Cardiac muscle cell (in vitro differentiated cells and primary cell): ENCODE results near the gene KRR1. TPM values are rescaled to one million over a fixed set of nuclear protein-coding genes. Genes with fewer than 3 reads are reported as not detected.
"Not testable (repeated sequence)": the region's sequence is repeated elsewhere in the genome, so short reads cannot be mapped to it uniquely, and the experiment has no call there.

Experiments
- DNase-seq, 2 donors: peaks; one replicate each; pipeline versions ENCODE4 v3.0.0 to v3.0.0-alpha.2; 2010 to 2017; ENCODE audit warnings: low read depth in 1 of 2, low spot score in 1 of 2
- H3K27ac ChIP-seq: fragments of 200-600 bp; sonication (generic); 2 replicates; pipeline ENCODE4 v1.5.1; 2016
- H3K27me3 ChIP-seq: fragments of 200-600 bp; sonication (generic); 2 replicates; pipeline ENCODE4 v1.6.0; 2016; ENCODE audit warnings: control low read depth
- H3K36me3 ChIP-seq: fragments of 200-600 bp; sonication (generic); 2 replicates; pipeline ENCODE4 v1.5.1; 2016; ENCODE audit warnings: control low read depth
- H3K4me1 ChIP-seq: fragments of 200-600 bp; sonication (generic); 2 replicates; pipeline ENCODE4 v1.8.1; 2017; ENCODE audit warnings: low read depth, mild to moderate bottlenecking, mixed run types
- H3K4me3 ChIP-seq: fragments of 200-600 bp; sonication (generic); 2 replicates; pipeline ENCODE4 v1.5.1; 2016; ENCODE audit warnings: mild to moderate bottlenecking
- H3K9me3 ChIP-seq: fragments of 200-600 bp; sonication (generic); 2 replicates; pipeline ENCODE4 v1.5.1; 2017; ENCODE audit warnings: low read depth, mild to moderate bottlenecking, control low read depth
- CTCF ChIP-seq: IDR thresholded peaks from 2 replicates; pipeline ENCODE4 v1.5.1; 2012; ENCODE audit warnings: low read depth, mild to moderate bottlenecking, low read length
- polyA plus RNA-seq: library from polyadenylated mRNA; unstranded; fragments of >200 nt; fragmentation: Nextera tagmentation; extraction: Ambion mirVana; gene quantifications from 2 replicates; pipeline ENCODE4 v1.2.1, GENCODE V29; 2016
- total RNA-seq: library from RNA; depleted of rRNA; stranded (reverse); fragments of >200 nt; gene quantifications from 2 replicates; pipeline ENCODE4 v1.2.3, GENCODE V29; 2016

Gene KRR1
- total and polyA plus RNA-seq, 2 experiments from 2014 or later, result 29.9 to 32.4 TPM

GRCh38 chr12:75489613-75490210 lies 21.7 kb downstream of the KRR1 start:
- peak in 1 of 2 donors; percentile 21 for DNase-seq
- no peaks in the 10 kb centered on the region for H3K36me3 ChIP-seq
- no peaks in the 10 kb centered on the region for H3K27me3 ChIP-seq
- peak overlapping the region; percentile 30 for H3K27ac ChIP-seq
- no peaks in the 10 kb centered on the region for H3K4me1 ChIP-seq
- H3K9me3 ChIP-seq, result no peaks in the 10 kb centered on the region
- TF ChIP-seq CTCF, result no peak
- H3K4me3 ChIP-seq, result no peak overlapping the region

- Histone ChIP-seq H3K4me3 (no peak overlapping the region), H3K27me3 (no peaks in the 10 kb centered on the region), H3K27ac (no peak overlapping the region), H3K36me3 (no peaks in the 10 kb centered on the region), H3K9me3 (no peaks in the 10 kb centered on the region), H3K4me1 (no peaks in the 10 kb centered on the region)
- DNase-seq, result no peak
- TF ChIP-seq CTCF, result no peak
Observed at GRCh38 chr12:75489187-75489586, 22.2 kb downstream of the KRR1 start.

GRCh38 chr12:75488553-75488952 lies 22.9 kb downstream of the KRR1 start:
- Histone ChIP-seq H3K27ac (no peak overlapping the region), H3K4me1 (no peaks in the 10 kb centered on the region), H3K4me3 (no peak overlapping the region), H3K27me3 (no peaks in the 10 kb centered on the region), H3K9me3 (no peaks in the 10 kb centered on the region), H3K36me3 (no peaks in the 10 kb centered on the region)
- TF ChIP-seq CTCF, result peak; percentile 61
- peak; percentile 17 to 70 for DNase-seq

- no peak overlapping the region for H3K4me3 ChIP-seq
- TF ChIP-seq CTCF, result no peak
- DNase-seq, result no peak
- no peaks in the 10 kb centered on the region for H3K4me1 ChIP-seq
- H3K27ac ChIP-seq, result no peak overlapping the region
- H3K36me3 ChIP-seq, result no peaks in the 10 kb centered on the region
- H3K9me3 ChIP-seq, result no peaks in the 10 kb centered on the region
- H3K27me3 ChIP-seq, result no peaks in the 10 kb centered on the region
Observed at GRCh38 chr12:75487308-75487707, 24.1 kb downstream of the KRR1 start.

GRCh38 chr12:75484450-75484849 lies 27.0 kb downstream of the KRR1 start:
- not testable (repeated sequence) for H3K27ac ChIP-seq, DNase-seq, H3K36me3 ChIP-seq, H3K4me1 ChIP-seq, H3K9me3 ChIP-seq, H3K4me3 ChIP-seq, H3K27me3 ChIP-seq

GRCh38 chr12:75483431-75483830 lies 28.0 kb downstream of the KRR1 start:
- Histone ChIP-seq H3K4me1 (no peaks in the 10 kb centered on the region), H3K4me3 (no peak overlapping the region), H3K27me3 (no peaks in the 10 kb centered on the region), H3K36me3 (no peaks in the 10 kb centered on the region), H3K9me3 (no peaks in the 10 kb centered on the region), H3K27ac (no peak overlapping the region)
- TF ChIP-seq CTCF, result no peak
- DNase-seq, result peak in 1 of 2 donors; percentile 21
